Fibroblast of villous mesenchyme (primary cell): ENCODE results near the gene TNFRSF9. TPM values are rescaled to one million over a fixed set of nuclear protein-coding genes. Genes with fewer than 3 reads are reported as not detected.
A peak's percentile ranks its signal among the peaks of the same experiment; 100 is the strongest.

ENCODE experiments used
- DNase-seq: peaks from one replicate; pipeline ENCODE4 v3.0.0-alpha.2; 2010; ENCODE audit warnings: low read depth
- H3K4me3 ChIP-seq: 2 replicates; pipeline ENCODE4 v1.5.1; 2011; ENCODE audit warnings: low read depth, mild to moderate bottlenecking, low read length
- CTCF ChIP-seq: IDR thresholded peaks from 2 replicates; pipeline ENCODE4 v1.5.1; 2012; ENCODE audit warnings: low read depth, mild to moderate bottlenecking, low read length; ENCODE audit not compliant: insufficient read depth
- total RNA-seq: library from RNA; depleted of rRNA; stranded (reverse); fragments of >200 nt; gene quantifications from 2 replicates; pipeline ENCODE4 v1.2.3, GENCODE V29; 2012

Gene TNFRSF9
- total RNA-seq, 1 donor = 0.43 TPM

DNA sequence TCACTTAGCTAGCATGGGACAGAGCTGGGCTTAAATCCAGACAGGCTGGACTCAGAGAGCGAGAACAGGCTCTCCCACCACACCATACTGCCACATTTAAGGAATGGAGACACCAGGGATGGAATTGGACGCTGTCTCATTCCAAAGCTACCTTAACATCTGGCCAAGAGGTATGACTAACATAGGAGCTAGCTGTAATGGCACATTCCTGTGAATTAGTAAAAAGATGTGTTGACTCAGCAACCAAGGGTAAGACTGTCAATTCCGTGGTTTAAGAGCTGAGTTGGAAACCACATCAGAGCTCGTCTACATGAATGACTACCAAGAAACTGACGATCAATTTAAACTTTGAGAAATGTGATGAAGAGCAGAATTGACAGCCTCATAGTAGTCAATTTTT is 8.3 kb upstream of the TNFRSF9 start:
- no peak overlapping the region for H3K4me3 ChIP-seq
- TF ChIP-seq CTCF = no peak
- peak; percentile 18 for DNase-seq

DNA sequence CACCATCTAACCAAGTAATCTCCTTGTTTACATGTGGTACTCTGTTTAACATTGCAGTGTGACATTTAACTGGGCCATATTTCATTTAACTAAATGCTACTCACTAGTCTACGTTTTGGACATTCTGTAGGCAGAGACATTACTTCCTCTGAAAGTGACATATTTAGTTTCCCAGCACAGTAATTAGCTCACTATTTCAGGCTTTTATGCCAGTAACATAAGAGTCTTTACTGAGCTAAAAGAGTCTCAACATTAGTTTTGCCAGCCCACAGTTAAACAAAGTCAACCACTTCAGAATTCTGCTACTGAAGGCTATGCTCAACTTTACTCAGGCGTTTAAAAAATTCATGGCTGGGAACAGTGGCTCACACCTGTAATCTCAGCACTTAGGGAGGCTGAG is 2.6 kb upstream of the TNFRSF9 start:
- DNase-seq = no peak
- no peak for TF ChIP-seq CTCF
- H3K4me3 ChIP-seq = no peak overlapping the region

GRCh38 chr1:7942214-7942921 is 1.7 kb upstream of the TNFRSF9 start:
- peak; percentile 30 for TF ChIP-seq CTCF
- H3K4me3 ChIP-seq = peak overlapping the region; percentile 19
- peak; percentile 62 for DNase-seq

GRCh38 chr1:7941437-7941793 is 776 bp upstream of the TNFRSF9 start:
- H3K4me3 ChIP-seq = no peak overlapping the region
- TF ChIP-seq CTCF = no peak
- peak; percentile 68 for DNase-seq

- TF ChIP-seq CTCF = no peak
- DNase-seq = no peak
- H3K4me3 ChIP-seq = no peak overlapping the region
Observed at GRCh38 chr1:7940034-7940433, 605 bp downstream of the TNFRSF9 start.

- no peak for DNase-seq
- TF ChIP-seq CTCF = no peak
- no peak overlapping the region for H3K4me3 ChIP-seq
Observed at GRCh38 chr1:7938070-7938469, 2.6 kb downstream of the TNFRSF9 start.
